Central memory CD4-positive, alpha-beta T cell (primary cell): ENCODE results near the gene ANKRD23.
A peak's percentile ranks its signal among the peaks of the same experiment; 100 is the strongest.

ENCODE experiments used
- DNase-seq: peaks from one replicate; pipeline ENCODE4 v3.0.0; 2022

The ANKRD23 gene

DNA sequence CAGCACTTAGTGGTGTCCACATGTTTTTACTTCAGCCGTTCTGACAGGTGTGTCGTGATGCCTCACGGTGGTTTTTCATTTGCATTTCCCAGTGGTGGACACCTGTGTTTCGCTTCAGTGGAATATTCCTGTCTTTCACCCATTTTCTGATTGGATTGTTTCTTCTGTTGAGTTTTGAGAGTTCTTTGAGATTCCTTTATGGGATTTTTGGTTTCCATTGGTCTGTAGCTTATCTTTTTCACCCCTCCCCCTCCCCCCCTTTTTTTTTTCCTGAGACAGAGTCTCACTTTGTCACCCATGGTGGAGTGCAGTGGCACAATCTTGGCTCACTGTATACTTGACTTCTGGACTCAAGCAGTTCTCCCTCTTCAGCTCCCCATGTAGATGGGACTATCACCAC lies 8.0 kb downstream of the ANKRD23 start:
- no peak for DNase-seq

DNA sequence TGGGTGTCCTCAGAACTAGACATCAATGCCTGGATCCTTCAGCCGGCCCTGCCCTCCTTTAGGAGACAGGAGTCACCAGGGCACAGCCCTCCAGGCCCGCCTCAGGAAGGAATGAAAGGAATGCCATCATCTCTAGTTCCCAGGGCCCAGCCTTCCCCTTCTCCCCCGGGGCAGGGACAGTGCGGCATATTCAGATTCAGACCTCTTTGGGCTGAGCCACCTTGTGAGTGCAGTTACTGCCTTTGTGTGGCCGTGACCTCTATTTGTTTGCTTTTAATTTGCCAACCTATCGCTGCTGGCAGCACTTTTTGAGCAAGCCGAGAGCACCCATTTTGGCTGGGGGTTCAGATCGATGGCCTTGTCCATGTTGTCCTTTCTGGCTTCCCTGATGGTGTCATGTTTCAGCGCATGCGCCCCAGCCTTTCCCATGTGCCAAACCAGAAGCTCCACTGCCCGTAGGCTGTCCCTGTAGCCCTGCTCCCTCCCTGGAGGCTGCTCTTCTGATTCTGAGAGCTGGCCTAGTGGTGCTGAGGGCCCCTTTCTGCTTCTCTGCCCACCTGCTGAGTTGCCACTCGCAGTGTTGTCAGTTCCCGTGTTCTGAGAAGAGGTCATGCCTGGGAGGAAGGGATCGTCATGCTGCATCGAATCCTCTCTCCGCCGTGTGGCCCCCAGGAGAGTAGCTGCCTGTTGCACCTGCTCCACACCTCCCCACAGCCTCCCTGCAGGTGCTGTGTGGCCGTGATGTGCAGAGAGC lies 10.9 kb downstream of the ANKRD23 start:
- no peak for DNase-seq

DNA sequence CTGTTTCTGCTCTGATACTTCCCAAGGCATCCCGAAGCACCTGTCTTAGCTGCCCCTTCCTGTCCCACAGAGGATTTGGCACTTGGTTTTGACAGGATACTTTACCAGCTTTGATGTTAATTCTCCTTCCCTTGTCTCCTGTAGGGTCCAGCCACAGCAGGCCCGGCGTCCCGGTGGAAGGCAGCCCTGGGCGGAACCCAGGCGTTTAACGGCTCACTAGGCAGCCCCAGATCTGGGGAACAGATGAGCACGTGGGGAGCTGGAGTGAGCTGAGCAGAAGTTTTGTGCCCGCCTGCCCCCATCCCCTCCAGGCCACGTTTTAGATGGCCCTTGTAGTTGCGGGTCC lies 11.4 kb downstream of the ANKRD23 start:
- DNase-seq, result no peak

DNA sequence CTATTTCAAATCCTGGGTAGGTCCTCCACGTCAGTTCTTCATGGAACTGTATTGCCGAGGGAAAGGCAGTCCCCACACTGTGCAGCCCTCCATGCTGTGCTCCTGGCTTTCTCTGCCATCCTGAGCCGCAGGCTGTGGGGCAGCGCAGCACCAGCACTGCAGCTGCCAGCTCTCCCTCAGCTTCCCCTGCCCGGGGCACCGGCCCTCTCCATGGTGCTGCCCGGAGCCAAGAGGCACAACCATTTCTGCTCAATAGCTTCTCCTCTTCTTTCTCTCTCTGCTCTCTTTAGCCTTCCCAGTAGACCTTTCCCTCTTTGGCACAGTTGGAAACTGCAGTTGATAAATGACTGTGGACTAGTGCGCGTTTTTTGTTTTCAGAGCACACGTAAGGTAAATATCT lies 12.1 kb downstream of the ANKRD23 start:
- DNase-seq, result no peak

DNA sequence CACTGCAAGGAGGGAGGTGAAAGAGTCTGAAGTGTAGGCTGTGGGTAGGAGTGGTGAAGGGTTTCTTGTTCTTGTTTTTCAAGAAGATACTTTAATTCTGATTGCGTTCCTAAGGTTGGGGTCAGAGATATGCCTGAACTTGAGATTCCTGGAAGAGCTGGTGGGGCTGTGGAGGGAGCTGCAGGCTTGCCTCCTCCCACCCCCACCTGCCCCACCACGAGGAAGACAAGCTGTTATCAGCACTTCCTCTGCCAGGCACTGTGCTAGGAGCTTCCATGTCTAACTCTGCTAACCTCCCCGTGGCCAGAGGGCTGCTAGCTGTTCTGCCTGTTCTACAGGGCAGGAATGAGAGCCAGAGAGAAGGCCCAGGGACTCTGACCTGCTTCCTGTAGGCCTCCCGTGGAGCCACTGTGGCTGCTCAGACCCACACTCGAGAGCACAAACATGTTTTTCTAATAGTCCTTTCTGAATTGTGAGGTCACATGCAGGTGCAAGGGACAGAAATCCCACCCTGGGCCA lies 13.7 kb downstream of the ANKRD23 start:
- no peak for DNase-seq

DNA sequence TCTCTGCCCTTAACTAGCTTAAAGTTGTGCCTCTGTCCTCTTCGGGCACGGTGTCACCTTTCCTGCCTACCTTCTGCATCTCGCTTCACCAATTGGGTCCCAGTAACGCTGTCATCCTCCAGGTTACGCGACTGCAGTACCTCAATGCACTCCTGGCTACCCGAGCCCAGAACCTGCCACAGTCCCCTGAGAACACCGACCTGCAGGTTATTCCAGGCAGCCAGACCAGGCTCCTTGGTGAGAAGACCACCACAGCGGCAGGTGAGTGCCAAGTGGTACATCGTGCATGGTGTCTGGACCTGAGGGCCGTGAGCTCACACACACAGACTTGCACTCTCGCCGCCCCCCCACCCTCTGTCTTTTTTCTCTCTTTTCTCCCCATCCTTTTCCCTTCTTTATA lies 14.9 kb downstream of the ANKRD23 start:
- no peak for DNase-seq

DNA sequence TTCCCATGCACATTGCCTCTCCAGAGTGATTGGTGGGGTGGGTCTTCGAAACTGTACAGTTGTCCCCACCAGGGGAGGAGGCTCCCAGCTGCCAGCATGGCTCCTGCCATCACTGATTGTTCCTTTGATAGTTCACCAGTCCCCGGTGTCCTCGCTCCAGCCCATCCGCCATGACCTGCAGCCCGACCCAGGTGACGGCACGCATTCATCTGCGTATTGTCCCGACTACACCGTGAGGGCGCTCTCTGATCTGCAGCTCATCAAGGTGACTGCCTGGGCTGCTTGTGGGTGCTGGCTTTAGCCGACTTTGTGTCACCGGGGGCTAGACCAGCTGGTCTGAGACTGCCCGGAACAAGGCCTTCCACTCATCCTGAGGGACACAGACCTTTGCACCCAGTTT lies 15.4 kb downstream of the ANKRD23 start:
- DNase-seq, result no peak

DNA sequence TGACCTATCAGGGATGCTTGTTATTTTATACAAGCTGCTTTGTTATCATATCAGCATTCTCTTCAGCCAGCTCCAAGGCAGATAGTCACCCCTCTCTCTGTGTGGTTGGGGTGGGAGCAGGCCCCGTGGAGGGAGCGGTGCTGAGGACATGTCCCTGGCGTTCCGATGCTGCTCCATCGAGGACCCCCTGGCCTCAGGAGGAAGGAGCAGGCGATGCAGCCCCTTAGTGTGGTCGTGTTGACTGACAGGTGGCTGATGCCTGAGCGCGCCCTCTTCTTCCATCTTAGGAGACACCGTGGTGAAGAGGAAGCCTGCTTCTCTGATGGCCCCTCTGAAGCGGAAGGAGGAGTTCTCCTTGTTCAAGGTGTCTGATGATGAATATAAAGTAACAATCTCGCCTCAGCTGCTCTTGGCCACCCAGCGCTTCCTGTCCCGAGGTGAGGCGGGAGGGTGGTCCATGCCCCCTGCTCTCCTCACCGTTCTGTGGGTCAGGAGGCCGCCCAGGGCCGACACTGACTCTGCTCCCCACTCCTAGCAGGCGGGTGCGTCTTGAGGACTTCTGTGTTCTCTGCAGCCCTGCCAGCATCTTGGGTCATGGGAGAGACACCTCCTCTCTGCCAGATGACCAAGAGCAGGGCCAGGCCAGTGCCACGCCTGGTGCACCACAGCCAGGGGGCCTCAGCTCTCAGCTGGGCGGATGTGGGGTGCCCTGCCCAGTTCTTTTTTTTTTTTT lies 17.1 kb downstream of the ANKRD23 start:
- DNase-seq, result no peak

DNA sequence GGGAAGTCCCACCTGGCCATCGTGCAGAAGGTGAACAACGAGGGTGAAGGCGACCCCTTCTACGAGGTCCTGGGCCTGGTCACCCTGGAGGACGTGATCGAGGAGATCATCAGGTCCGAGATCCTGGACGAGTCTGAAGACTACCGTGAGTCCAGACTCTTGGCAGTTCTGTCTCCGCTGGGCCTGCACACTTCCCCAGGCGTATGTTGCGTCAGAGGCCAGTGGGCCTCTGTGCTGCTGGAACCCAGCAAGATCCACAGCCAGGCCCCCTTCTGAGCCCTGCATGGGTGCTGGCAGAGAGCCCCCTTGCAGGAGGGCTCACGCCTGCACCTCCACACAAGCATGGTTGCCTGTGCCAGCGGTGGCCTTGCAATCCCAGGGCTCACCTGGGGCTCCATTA lies 18.8 kb downstream of the ANKRD23 start:
- no peak for DNase-seq

DNA sequence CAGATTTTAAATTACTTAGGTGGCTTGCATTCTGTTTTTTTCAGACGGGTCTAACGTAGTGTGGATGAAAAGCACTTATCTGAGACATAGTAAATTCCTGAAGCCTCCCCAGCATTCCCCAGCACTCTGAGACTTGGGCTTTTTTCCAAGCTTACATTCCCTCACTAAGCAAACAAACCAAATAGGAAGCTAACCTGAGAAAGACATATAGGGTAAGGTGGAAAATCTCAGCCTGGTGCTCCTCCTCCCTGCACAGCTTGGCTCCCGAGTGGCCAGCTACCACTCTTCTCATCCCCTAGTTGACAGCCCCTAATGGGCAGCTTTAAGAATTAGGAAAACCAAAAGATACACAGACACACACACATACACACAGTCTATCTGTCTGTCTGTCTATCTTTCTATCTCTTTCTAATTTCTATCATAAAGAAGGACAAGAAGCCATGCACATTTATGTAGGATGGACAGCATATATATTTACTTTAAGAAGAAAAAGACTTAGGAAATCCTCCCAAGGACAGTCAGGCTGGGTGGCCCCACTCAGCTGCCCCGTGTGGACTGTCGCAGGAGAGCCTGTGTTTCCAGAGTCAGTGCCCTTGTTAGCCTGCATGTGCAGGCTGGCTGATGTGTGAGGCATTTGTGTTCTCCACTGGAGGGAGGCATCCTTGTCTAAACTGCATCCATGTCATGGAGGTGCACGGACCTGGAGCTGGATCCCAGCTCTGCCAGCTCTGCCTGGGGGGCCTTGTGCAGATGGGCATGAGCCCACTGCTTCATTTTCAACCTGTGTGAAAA lies 19.5 kb downstream of the ANKRD23 start:
- no peak for DNase-seq

DNA sequence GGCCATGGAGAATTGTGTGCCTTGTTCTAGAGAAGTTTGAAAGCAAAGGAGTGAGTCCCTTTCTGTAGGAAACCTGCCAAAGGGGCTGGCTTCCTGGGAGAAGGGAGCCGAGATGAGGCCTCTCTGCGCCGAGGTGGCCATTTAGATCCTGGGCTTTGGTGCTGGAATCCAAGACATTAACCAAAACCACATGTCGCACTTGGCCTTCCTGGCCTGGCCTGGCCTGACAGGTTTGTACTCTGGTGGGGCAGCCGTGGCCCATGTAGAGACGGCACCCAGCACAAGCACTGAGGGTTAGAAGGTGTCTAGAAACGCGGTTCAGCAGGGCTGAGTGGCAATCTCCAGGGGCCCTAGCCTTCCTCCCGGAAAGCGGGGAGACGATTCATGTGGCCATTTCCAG lies 20.6 kb downstream of the ANKRD23 start:
- no peak for DNase-seq

DNA sequence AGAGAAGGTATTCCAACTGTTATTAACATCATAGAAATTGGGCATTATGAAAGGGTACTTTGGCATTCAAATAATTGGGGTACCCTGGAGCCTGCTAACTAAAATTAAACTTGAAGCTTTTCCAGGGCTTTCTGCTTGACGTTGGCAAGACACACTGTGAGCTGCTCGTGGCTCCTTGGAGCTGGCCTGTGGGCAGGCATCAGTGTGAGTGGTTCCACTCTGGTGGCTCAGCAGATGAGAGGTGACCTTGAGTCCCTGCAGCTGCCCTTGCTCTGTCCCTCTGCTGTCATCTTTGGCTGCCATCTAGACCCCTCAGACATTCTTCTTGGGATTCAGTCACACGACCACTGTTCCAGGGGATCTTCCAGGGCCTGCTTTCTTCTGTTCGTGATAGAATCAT lies 21.0 kb downstream of the ANKRD23 start:
- no peak for DNase-seq

DNA sequence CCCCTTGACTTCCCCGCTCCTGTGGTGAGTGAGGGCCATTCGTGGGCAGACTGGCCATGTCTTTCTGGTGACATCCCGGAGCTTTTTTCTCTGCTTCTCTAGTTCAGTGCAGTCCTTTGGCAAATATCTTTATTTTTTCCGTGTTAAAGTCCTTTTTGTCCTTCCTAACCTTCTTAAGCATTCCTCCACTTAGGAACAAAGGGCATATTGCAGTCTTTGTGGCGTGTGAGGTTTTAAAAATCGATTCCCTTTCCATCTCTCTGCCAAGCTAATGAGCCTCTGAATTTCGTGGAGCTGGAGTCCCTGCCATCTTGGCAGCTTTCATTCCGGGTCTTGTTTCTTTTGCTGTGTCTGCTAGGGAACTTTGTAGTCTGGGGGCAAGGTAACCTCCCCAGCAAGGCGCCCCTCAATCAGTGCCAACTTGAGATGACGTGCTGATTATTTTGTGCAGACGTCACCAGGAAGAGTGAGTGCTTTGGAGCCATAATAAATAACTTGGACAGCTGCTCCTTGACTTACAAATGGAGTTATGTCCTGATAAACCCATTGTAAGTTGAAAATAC lies 22.6 kb downstream of the ANKRD23 start:
- DNase-seq, result no peak

DNA sequence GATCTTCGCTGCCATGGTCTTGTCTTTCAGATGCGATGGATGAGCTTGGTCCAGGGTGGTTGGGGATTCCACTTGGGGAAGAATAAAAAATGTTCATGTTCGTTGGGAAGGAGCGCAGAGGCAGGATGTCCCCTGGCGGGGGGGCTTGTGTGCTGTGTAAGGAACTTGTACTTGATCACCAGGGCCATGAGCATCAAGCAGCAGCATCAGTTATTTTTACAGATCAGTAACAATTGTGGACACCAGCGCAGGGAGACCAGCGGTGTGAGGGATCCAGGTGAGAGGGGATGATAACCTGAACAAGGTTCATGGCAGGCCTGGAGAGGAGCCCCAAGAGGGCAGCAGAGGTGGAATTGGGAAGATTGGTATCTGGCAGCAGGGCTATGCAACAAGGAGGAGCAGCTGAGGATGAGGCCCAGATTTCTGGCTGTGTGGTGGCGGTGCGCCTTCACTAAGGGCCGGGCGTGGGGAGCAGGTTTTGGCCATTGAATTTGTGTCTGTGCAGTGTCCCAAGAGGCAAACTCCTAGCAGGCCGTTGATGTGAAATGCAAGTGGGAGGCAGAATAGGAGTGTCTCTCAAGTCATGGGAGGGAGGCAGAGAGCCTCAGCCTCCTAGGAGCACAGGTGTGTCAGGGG lies 23.8 kb downstream of the ANKRD23 start:
- DNase-seq, result no peak

DNA sequence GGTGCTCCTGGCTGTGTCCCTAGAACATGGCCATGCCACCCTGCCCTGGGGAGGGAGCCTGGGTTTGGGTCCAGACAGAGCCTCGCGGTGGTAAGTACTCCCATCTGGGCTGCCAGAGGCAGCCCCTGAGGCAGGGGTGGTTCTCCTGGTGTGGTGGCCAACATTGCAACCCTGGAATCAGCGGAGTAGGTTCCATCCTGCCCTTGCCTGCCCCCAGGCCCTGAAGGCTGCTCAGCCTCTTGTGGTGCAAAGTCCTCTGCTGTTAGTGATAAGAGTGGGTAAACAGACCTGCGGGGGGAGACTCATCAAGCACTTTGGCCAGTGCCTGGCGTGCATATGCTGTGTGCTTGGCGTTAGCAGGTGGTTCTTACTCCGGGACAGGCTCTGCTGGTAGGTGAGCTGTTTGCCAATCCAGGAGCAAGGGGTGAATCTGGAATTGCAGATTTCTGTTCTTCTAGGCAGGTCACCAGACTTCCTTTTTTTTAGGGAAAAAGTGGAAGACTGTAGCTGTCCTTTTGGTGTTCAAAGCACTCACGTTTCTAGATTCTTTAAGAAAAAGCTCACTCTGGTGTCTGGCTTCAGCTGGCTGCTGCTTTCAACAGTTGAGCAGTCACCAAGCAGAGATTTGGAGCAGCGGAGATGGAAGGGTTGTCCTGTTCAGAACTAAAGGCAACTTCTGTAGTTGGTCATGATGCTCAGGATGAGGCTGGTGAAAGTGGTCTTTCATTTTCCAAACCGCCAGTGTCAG lies 24.5 kb downstream of the ANKRD23 start:
- no peak for DNase-seq

DNA sequence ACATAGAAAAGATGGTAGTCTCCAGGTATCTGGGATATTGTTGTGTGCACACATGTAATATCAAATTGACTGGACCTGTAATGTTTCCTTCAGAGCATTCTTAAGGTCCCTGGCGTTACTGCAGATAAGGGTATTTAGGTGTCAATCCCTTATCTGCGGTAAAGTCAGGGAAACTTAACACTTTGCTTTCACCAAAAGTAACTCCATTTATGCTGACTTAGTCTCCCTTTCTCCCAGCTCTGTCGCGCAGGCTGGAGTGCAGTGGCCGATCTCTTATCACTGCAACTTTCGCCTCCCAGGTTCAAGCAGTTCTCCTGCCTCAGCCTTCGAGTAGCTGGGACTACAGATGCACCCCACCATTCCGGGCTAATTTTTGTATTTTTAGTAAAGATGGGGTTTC lies 25.9 kb downstream of the ANKRD23 start:
- no peak for DNase-seq

DNA sequence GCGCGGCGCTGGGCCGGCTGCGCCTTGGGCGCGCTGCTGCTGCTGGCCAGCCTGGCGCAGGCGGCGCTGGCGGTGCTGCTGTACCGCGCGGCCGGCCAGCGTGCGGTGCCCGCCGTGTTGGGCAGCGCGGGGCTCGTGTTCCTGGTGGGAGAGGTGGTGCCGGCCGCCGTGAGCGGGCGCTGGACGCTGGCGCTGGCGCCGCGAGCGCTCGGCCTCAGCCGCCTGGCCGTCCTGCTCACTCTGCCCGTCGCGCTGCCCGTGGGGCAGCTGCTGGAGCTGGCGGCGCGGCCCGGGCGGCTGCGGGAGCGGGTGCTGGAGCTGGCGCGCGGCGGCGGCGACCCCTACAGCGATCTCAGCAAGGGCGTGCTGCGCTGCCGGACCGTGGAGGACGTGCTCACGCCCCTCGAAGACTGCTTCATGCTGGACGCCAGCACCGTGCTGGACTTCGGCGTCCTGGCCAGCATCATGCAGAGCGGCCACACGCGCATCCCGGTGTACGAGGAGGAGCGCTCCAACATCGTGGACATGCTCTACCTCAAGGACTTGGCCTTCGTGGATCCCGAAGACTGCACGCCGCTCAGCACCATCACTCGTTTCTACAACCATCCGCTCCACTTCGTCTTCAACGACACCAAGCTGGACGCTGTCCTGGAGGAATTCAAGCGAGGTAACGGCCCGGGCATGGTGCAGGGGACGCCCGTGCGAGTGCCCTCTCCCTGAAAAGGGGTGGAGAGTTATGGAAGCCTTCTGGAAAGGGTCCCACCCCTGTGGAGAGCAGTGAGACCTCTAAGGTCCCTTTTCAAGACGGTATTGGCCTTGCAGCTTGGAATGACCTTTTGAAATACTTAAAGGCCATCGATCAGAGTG lies 26.8 kb downstream of the ANKRD23 start:
- no peak for DNase-seq

DNA sequence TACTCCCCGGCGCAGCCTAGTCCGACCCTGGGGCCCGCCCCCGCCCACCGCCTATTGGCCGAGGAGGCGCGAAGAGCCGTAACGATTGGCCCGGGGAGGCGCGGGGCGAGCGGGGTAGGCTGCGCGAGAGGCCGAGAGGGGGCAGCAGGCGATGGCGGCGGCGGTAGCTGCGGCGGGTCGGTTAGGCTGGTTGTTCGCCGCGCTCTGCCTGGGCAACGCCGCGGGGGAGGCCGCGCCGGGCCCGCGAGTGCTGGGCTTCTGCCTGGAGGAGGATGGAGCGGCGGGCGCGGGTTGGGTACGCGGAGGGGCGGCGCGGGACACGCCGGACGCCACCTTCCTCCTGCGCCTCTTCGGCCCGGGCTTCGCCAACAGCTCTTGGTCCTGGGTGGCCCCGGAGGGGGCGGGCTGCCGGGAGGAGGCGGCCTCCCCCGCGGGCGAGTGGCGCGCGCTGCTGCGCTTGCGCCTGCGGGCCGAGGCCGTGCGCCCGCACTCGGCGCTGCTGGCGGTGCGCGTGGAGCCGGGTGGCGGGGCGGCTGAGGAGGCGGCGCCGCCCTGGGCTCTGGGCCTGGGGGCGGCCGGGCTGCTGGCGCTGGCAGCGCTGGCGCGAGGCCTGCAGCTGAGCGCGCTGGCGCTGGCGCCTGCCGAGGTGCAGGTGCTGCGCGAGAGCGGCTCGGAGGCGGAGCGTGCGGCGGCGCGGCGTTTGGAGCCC lies 27.5 kb downstream of the ANKRD23 start, which contains the start of gene CNNM3:
CNNM3 (plus strand) TSS at position 142 of the 709 bp plus-strand sequence; CDS start at position 152, 10 bp downstream.
- peak; percentile 94 for DNase-seq

DNA sequence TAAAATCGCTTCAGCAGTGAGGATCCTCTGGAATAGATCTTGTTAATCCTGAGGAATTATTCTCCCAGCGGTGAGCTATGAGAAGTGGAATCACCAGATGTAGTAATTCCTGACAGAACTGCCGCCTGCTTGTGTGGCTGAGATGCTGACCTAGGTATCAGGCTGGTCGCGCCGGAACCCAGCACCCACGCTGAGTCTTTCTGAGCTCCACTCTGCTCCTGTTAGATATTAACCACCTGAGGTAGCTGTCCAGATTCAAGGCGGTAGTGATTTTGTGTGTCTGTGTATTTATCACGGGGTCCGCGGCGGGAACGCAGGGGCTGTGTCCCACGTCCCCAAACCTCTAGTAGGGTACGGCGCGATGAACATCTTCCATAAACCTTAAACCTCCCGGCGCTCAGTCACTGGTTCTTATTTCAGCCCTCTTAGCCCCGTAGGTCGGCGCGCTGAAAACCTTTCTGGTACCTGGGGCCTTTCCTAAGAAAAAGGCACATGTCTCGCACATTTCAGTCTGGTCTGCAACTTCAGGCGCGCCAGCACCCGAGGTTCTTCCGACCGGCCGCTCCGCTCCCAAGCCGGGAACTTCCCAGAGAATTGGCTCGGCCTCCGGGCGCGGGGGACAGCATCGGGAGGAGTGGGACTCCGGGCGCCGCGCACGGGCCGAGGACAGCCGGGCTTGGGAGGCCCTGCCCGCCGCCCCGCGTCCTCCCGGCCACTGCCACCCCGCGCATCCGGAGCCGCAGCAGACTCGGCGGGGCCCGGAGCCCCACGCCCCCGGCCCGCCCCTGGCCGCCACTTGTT lies 28.3 kb downstream of the ANKRD23 start:
- no peak for DNase-seq
